ENCODE data around the gene MAP2K1. TPM values are rescaled to one million over a fixed set of nuclear protein-coding genes. Genes with fewer than 3 reads are reported as not detected.

Gene MAP2K1
- polyA plus RNA-seq, 1 donor (not counting 4 experiments of a cell fraction or from before 2014, with no cell fraction given): 73.8 TPM

DNA sequence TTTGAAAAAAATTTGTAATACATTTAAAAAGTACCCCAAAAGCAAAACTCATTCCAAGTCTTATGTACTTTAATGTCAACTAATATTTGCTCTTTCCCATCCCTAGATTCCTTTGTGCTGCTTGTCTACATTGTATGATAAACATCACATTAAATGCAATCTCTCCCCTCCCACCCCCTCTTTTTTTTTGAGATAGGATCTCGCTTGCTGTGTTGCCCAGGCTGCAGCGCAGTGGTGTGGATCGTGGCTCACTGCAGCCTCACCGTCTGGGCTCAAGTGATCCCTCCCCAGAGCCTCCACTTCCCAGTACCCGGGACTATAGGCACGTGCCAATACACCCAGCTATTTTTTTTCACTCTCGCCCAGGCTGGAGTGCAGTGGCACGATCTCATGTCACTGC, 12.6 kb downstream of the MAP2K1 start:
- TF ChIP-seq, protein P1, sequence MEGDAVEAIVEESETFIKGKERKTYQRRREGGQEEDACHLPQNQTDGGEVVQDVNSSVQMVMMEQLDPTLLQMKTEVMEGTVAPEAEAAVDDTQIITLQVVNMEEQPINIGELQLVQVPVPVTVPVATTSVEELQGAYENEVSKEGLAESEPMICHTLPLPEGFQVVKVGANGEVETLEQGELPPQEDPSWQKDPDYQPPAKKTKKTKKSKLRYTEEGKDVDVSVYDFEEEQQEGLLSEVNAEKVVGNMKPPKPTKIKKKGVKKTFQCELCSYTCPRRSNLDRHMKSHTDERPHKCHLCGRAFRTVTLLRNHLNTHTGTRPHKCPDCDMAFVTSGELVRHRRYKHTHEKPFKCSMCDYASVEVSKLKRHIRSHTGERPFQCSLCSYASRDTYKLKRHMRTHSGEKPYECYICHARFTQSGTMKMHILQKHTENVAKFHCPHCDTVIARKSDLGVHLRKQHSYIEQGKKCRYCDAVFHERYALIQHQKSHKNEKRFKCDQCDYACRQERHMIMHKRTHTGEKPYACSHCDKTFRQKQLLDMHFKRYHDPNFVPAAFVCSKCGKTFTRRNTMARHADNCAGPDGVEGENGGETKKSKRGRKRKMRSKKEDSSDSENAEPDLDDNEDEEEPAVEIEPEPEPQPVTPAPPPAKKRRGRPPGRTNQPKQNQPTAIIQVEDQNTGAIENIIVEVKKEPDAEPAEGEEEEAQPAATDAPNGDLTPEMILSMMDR (optimal IDR thresholded peaks at IDR 0.05 in 1 of 3, IDR thresholded peaks at IDR 0.05 in 1 of 3, conservative IDR thresholded peaks at IDR 0.05 in 1 of 3; ENCODE audit: extremely low read depth in 1 of 3, insufficient read depth in 2 of 3, low read length in 3 of 3): no peak
- TF ChIP-seq EZH2 (IDR thresholded peaks at IDR 0.05; ENCODE audit: low read length): no peak
- no peak overlapping the region for H3K27ac ChIP-seq (ENCODE audit: control insufficient read depth, insufficient read depth, low read length)
- H3K27me3 ChIP-seq (ENCODE audit: control insufficient read depth, extremely low read depth, insufficient read depth, low read length): no peaks in the 10 kb centered on the region
- H3K9me3 ChIP-seq (ENCODE audit: control insufficient read depth, low read depth, low read length): no peaks in the 10 kb centered on the region
- no peak for FAIRE-seq
- H3K9me1 ChIP-seq (ENCODE audit: control insufficient read depth, extremely low read depth, insufficient read depth, low read length): no peaks in the 10 kb centered on the region
- H2AFZ ChIP-seq (ENCODE audit: control insufficient read depth, low read length): no peak overlapping the region
- peaks cover 95% of the 10 kb centered on the region for H3K79me2 ChIP-seq (ENCODE audit: control insufficient read depth, insufficient read depth, low read length)
- dilution Hi-C loops (cut with MboI; ENCODE audit: extremely low pct_ligation_motif_present, low sequenced_read_pairs): no loop called here
- peaks cover 3 to 4% of the 10 kb centered on the region in 2 experiments for H3K36me3 ChIP-seq (ENCODE audit: control insufficient read depth in 2 of 2, extremely low read depth in 1 of 2, insufficient read depth in 2 of 2, low read length in 2 of 2)
- H3K4me3 ChIP-seq (ENCODE audit: control insufficient read depth in 2 of 3, extremely low read depth in 1 of 3, insufficient read depth in 2 of 3, low read depth in 1 of 3, low read length in 3 of 3): no peak overlapping the region
- no peak overlapping the region for H3K4me2 ChIP-seq (ENCODE audit: control insufficient read depth, extremely low read depth, insufficient read depth, low read depth, low read length)
- no peak for DNase-seq (ENCODE audit: low read depth, low spot score)
- H4K20me1 ChIP-seq (ENCODE audit: control insufficient read depth, extremely low read depth, insufficient read depth, low read length): peaks cover 15% of the 10 kb centered on the region
- no peak overlapping the region for H3K9ac ChIP-seq (ENCODE audit: control insufficient read depth, extremely low read depth, insufficient read depth, low read length)
- H3K4me1 ChIP-seq (ENCODE audit: control insufficient read depth, extremely low read depth, insufficient read depth, low read length): peaks cover 23% of the 10 kb centered on the region

DNA sequence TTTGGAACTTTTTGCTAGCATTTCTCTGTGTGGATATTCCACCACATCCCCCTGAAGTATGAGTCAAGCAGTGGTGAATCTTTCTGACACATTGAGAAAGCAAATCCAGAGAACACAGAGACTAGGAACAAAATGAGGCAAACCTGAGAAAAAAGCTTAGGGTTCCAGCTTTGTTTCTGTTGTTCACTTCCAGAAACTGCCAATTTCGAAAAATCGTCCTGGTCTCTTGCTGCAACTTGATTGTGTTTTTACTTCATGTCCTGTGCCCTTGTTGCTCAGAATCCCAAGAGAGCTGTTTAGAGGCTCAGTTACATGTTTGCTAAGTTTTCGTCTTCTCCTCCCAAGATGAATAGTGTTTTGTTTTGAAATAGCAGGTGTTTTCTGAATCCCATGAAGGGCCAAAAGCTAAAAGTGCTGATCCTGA, 13.7 kb downstream of the MAP2K1 start:
- H2AFZ ChIP-seq (ENCODE audit: control insufficient read depth, low read length): no peak overlapping the region
- H3K36me3 ChIP-seq (ENCODE audit: control insufficient read depth in 2 of 2, extremely low read depth in 1 of 2, insufficient read depth in 2 of 2, low read length in 2 of 2): peaks cover 3 to 4% of the 10 kb centered on the region in 2 experiments
- FAIRE-seq (peak; percentile 52), DNase-seq (ENCODE audit: low read depth, low spot score) (no peak)
- H3K9ac ChIP-seq (ENCODE audit: control insufficient read depth, extremely low read depth, insufficient read depth, low read length): no peak overlapping the region
- H3K4me2 ChIP-seq (ENCODE audit: control insufficient read depth, extremely low read depth, insufficient read depth, low read depth, low read length): peak overlapping the region; percentile 22
- H3K79me2 ChIP-seq (ENCODE audit: control insufficient read depth, insufficient read depth, low read length): peaks cover 95% of the 10 kb centered on the region
- H3K27ac ChIP-seq (ENCODE audit: control insufficient read depth, insufficient read depth, low read length): peak overlapping the region; percentile 26
- H3K4me3 ChIP-seq (ENCODE audit: control insufficient read depth in 2 of 3, extremely low read depth in 1 of 3, insufficient read depth in 2 of 3, low read depth in 1 of 3, low read length in 3 of 3): no peak overlapping the region
- H3K27me3 ChIP-seq (ENCODE audit: control insufficient read depth, extremely low read depth, insufficient read depth, low read length): no peaks in the 10 kb centered on the region
- dilution Hi-C loops (cut with MboI; ENCODE audit: extremely low pct_ligation_motif_present, low sequenced_read_pairs): loop anchor here (5.0 kb wide), 1 partner anchor 42 kb away; no protein-coding TSS in a partner anchor
- TF ChIP-seq, protein P1 (optimal IDR thresholded peaks at IDR 0.05 in 1 of 3, IDR thresholded peaks at IDR 0.05 in 1 of 3, conservative IDR thresholded peaks at IDR 0.05 in 1 of 3; ENCODE audit: extremely low read depth in 1 of 3, insufficient read depth in 2 of 3, low read length in 3 of 3): no peak
- no peak for TF ChIP-seq EZH2 (IDR thresholded peaks at IDR 0.05; ENCODE audit: low read length)
- H3K4me1 ChIP-seq (ENCODE audit: control insufficient read depth, extremely low read depth, insufficient read depth, low read length): peaks cover 28% of the 10 kb centered on the region
- H3K9me3 ChIP-seq (ENCODE audit: control insufficient read depth, low read depth, low read length): no peaks in the 10 kb centered on the region
- peaks cover 15% of the 10 kb centered on the region for H4K20me1 ChIP-seq (ENCODE audit: control insufficient read depth, extremely low read depth, insufficient read depth, low read length)
- H3K9me1 ChIP-seq (ENCODE audit: control insufficient read depth, extremely low read depth, insufficient read depth, low read length): peaks cover 3% of the 10 kb centered on the region
